ENCODE results near the gene RBL1.
"Not testable (repeated sequence)": the region's sequence is repeated elsewhere in the genome, so short reads cannot be mapped to it uniquely, and the experiment has no call there.

The RBL1 gene, protein sequence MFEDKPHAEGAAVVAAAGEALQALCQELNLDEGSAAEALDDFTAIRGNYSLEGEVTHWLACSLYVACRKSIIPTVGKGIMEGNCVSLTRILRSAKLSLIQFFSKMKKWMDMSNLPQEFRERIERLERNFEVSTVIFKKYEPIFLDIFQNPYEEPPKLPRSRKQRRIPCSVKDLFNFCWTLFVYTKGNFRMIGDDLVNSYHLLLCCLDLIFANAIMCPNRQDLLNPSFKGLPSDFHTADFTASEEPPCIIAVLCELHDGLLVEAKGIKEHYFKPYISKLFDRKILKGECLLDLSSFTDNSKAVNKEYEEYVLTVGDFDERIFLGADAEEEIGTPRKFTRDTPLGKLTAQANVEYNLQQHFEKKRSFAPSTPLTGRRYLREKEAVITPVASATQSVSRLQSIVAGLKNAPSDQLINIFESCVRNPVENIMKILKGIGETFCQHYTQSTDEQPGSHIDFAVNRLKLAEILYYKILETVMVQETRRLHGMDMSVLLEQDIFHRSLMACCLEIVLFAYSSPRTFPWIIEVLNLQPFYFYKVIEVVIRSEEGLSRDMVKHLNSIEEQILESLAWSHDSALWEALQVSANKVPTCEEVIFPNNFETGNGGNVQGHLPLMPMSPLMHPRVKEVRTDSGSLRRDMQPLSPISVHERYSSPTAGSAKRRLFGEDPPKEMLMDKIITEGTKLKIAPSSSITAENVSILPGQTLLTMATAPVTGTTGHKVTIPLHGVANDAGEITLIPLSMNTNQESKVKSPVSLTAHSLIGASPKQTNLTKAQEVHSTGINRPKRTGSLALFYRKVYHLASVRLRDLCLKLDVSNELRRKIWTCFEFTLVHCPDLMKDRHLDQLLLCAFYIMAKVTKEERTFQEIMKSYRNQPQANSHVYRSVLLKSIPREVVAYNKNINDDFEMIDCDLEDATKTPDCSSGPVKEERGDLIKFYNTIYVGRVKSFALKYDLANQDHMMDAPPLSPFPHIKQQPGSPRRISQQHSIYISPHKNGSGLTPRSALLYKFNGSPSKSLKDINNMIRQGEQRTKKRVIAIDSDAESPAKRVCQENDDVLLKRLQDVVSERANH

GRCh38 chr20:37095599-37096414 lies at the start of gene RBL1:
TSS of gene RBL1 (minus strand) at chr20:37095997. CDS start at chr20:37095928, 69 bp downstream.
- DNase-seq: peak; percentile 81

DNA sequence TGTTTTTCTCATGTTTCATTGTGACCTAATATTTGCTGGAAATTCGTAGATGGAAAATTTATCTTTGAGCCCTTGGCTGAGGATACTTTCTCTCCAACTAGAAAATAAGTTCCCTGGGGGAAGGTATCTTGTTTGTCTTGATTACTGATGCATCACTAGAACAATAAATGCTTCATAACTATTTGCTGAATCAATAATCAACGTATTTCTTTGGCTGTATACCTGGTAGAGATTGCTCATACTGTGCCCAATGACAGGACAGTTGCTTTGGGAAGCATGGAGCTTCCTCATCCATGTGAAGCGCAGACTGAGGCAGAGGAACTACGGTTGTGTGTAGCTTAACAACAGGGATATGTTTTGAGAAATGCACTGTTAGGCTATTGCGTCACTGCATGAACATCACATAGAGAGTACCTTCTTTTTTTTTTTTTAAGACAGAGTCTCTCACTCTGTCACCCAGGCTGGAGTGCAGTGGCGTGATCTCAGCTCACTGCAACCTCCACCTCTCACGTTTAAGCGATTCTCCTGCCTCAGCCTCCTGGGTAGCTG lies 49.1 kb upstream of the RBL1 start:
- no peak for DNase-seq

GRCh38 chr20:37142708-37143107 lies 46.9 kb upstream of the RBL1 start:
- no peak for DNase-seq

- DNase-seq: no peak
These were observed 41.8 kb upstream of the RBL1 start for GRCh38 chr20:37137547-37137946.

DNA sequence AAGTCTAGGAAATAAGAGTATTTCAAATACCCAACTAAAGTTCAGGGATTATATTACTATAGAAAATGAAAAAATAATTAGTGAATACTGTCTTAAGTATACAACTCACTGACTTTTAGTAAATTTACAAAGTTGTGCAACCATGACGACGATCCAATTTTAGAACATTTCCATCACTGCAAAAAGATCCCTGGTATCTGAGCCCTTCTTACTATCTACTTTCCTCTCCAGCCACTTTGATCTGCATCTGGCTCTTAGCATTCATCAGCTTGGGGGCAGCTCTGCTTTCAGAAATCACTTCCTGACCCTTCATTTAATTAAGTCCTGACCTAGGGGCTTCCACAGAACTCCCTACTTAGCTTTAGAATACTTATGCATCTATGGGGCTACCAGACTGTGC lies 38.2 kb upstream of the RBL1 start:
- no peak for DNase-seq

- no peak for DNase-seq
These were observed 35.7 kb upstream of the RBL1 start for GRCh38 chr20:37131486-37131885.

DNA sequence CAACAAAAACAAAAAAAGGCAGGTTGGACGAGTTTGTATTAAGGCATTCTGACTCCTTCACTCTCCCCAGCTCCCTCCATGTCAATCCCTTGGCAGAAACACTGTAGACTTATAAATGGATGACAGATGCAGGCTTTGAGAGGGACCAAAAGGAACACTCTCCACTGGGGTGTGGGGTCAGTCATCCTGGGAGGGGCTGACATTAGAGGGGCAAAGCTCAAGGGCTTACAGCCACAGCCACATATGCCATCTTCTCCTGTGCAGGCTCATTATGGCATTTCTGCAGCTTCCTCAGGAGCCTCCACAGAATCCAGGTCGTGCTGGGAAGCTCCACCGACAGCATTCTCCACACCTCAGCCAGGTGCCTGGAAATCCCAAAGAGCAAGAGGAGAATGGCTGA lies 33.0 kb upstream of the RBL1 start:
- no peak for DNase-seq

DNA sequence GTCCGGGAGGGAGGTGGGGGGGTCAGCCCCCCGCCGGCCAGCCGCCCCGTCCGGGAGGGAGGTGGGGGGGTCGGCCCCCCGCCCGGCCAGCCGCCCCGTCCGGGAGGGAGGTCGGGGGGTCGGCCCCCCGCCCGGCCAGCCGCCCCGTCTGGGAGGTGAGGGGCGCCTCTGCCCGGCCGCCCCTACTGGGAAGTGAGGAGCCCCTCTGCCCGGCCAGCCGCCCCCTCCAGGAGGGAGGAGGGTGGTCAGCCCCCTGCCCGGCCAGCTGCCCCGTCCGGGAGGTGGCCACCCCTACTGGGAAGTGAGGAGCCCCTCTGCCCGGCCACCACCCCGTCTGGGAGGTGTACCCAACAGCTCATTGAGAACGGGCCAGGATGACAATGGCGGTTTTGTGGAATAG lies 30.5 kb upstream of the RBL1 start:
- not testable (repeated sequence) for DNase-seq

GRCh38 chr20:37123441-37123840 lies 27.6 kb upstream of the RBL1 start:
- DNase-seq: no peak

DNA sequence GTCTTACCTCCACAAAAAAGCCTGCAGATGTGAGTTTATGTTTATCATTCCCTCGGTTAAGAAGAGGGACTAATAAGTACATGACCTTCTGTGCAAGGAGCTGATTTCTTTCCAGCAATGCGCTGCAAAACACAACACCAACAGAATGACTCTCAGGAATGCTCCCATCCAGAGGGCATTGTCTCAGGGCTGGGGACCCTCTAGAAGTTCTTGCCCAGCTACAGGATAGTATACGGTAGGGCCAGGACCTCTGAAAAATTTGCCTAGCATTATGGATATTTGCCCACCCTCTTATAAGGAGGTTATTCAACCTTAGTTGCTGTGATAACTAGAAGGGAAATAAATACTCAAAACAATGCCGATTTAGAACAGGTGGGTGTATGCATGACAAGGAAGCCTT lies 24.7 kb upstream of the RBL1 start:
- DNase-seq: no peak

DNA sequence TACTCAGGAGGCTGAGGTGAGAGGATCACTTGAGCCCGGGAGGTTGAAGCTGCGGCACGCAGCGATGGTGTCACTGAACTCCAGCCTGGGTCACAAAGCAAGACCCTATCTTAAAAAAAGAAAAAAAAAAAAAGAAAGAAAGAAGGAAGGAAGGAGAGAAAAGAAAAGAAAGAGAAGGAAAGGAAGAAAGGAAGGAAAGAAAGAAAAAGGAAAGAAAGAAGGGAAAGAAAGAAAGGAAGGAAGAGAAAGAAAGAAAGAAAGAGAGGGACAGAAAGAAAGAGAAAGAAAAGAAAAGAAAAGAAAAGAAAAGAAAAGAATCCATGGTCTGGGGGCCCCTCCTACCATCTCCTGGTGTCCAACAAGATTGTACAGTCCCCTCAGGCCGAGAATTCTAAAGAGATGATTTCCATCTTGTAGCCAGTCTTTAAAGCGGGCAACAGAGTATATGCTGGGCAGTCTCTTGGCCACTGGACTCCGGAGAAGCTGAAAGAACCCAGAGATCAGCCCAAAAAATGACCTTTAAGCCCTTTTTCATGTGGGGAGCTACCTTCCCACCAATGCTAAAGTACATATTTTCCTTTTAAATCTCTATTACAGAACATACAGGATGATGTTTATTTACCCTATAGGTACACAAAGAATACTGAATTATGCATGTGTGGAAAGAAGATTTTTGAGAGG lies 23.7 kb upstream of the RBL1 start:
- no peak for DNase-seq

DNA sequence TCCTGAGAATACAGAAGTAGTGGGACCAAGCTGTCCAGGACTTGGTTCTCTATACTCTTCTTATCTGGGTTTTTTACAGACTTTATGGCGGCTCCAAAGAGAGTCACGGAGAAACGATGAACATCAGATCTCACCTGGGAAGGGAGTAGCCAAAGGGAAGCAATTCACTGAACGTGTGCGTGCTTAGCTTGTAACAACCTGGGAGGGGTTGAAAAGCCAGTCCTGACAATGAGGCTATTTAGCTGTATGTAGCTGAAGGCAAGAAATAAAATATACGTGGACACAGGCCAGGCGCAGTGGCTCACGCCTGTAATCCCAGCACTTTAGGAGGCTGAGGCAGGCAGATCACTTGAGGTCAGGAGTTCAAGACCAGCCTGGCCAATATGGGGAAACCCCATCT lies 18.2 kb upstream of the RBL1 start:
- DNase-seq: no peak

DNA sequence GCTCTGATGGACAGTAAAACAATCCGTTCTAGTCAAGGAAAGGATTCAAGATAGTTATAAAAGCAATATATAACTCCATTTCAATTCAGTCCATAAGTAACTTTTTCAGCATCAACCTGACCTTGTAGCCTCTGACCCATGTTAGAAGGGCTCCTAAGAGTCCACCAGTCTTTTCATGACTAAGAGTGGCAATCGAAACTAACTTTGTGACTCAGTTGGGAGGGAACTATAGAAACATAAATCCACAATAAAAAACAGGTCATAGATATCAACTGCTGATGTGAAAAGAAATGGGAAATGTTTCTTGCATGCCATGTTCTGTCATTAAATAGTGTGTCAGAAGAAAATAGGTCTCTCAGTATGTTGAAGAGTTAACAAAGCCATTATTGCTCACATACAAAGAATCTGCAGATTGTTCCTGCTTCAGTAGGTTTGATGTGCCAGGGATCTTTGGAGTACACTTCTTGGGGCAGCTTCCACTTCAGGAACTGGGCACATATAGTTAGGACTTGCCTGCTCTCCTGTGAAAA lies 16.2 kb upstream of the RBL1 start:
- no peak for DNase-seq

- no peak for DNase-seq
These were observed 12.9 kb upstream of the RBL1 start for GRCh38 chr20:37108676-37109075.

DNA sequence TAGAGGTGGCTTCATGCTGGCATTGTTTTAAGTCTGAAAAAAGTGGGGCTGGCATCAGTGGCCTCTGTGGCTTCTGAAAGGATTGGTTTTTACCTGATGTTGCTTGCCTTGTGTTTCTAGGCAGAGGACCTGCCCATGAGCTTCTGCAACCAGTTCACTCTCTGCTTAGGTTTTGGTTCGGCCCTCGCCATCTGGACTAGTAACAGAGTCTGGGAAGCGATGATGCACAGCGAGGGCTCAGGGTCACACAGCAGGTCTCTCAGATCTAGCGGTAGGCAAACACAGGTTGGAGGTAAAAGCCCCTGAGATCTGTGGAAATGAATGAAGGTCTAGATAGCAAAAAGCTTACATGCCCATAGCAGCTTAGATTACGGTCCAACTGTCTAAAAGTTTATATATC lies 6.8 kb upstream of the RBL1 start:
- no peak for DNase-seq

- no peak for DNase-seq
These were observed 731 bp upstream of the RBL1 start for GRCh38 chr20:37096415-37097041.

- DNase-seq: peak; percentile 21
These were observed 644 bp downstream of the RBL1 start for GRCh38 chr20:37095108-37095598.

GRCh38 chr20:37090407-37090806 lies 5.4 kb downstream of the RBL1 start:
- no peak for DNase-seq

- peak; percentile 19 for DNase-seq
These were observed 14.0 kb downstream of the RBL1 start for GRCh38 chr20:37081717-37082289.

DNA sequence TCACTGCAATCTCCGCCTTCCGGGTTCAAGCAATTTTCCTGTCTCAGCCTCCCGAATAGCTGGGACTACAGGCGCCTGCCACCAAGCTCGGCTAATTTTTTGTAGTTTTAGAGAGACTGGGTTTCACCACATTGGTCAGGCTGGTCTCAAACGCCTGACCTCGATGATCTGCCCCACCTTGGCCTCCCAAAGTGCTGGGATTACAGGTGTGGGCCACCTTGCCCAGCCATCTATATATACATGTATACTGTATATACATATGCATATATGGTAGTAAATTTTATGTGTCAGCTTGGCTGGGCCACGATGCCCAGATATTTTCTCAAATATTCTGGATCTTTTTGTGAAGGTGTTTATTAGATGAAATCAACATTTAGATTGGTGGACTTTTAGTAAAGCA lies 18.8 kb downstream of the RBL1 start:
- DNase-seq: no peak
